Upper lobe of right lung (tissue), 1 donor: ENCODE results near the gene SLC25A27. TPM values are rescaled to one million over a fixed set of nuclear protein-coding genes. Genes with fewer than 3 reads are reported as not detected.

Source experiments
- ATAC-seq: fragments of 200-7000 bp; cut with Tn5 transposase; one replicate; pipeline ENCODE4 v1.9.1; 2020; ENCODE audit warnings: mild to moderate bottlenecking, moderate library complexity
- DNase-seq: peaks from one replicate; pipeline ENCODE4 v3.0.0-alpha.2; 2020
- H3K27ac ChIP-seq: fragments of 200-600 bp; one replicate; pipeline ENCODE4 v1.8.0; 2022
- H3K27me3 ChIP-seq: fragments of 200-600 bp; one replicate; pipeline ENCODE4 v1.8.0; 2022; ENCODE audit warnings: mild to moderate bottlenecking
- H3K36me3 ChIP-seq: fragments of 200-600 bp; one replicate; pipeline ENCODE4 v1.8.0; 2022
- H3K4me1 ChIP-seq: fragments of 200-600 bp; one replicate; pipeline ENCODE4 v1.8.0; 2022
- H3K4me3 ChIP-seq: fragments of 200-600 bp; one replicate; pipeline ENCODE4 v1.8.0; 2022; ENCODE audit warnings: mild to moderate bottlenecking
- H3K9me3 ChIP-seq: fragments of 200-600 bp; one replicate; pipeline ENCODE4 v1.8.0; 2022
- CTCF ChIP-seq: fragments of 200-600 bp; IDR thresholded peaks from one replicate; pipeline ENCODE4 v1.8.0; 2022; ENCODE audit warnings: antibody characterized with exemption
- intact Hi-C: fragments of 100-400 bp; cut with DNase I; formaldehyde crosslinking; loops from one replicate; pipeline ENCODE4 v1.11.0; 2022
- total RNA-seq: library from RNA; stranded (reverse); fragmentation: NEBNext Ultra II Directional; extraction: Animal tissue kit (Norgen Biotek cat#: 25700); gene quantifications from one replicate; pipeline ENCODE4 v1.2.1, GENCODE V29; 2021
- donor health status: DM: no; HTN: yes; CAD: no; lungs with severe emphysema.

SLC25A27 gene
- total RNA-seq, 1 donor from 2014 or later, result 17.8 TPM

- intact Hi-C loops, result no loop called here
- no peak for DNase-seq
- no peaks in the 10 kb centered on the region for H3K4me1 ChIP-seq
- H3K36me3 ChIP-seq, result no peaks in the 10 kb centered on the region
- no peak for ATAC-seq
- H3K4me3 ChIP-seq, result no peak overlapping the region
- no peaks in the 10 kb centered on the region for H3K27me3 ChIP-seq
- TF ChIP-seq CTCF, result no peak
- no peak overlapping the region for H3K27ac ChIP-seq
- H3K9me3 ChIP-seq, result no peaks in the 10 kb centered on the region
These were observed 47.2 kb downstream of the SLC25A27 start for GRCh38 chr6:46699970-46700369.

GRCh38 chr6:46704562-46704961 is 51.8 kb downstream of the SLC25A27 start:
- Histone ChIP-seq H3K4me3 (no peak overlapping the region), H3K4me1 (no peaks in the 10 kb centered on the region), H3K27ac (no peak overlapping the region), H3K36me3 (no peaks in the 10 kb centered on the region), H3K27me3 (no peaks in the 10 kb centered on the region), H3K9me3 (no peaks in the 10 kb centered on the region)
- intact Hi-C loops, result no loop called here
- no peak for TF ChIP-seq CTCF
- ATAC-seq (peak; percentile 81), DNase-seq (no peak)

GRCh38 chr6:46706464-46706863 is 53.7 kb downstream of the SLC25A27 start:
- Histone ChIP-seq H3K27ac (no peak overlapping the region), H3K4me1 (no peaks in the 10 kb centered on the region), H3K27me3 (no peaks in the 10 kb centered on the region), H3K36me3 (no peaks in the 10 kb centered on the region), H3K9me3 (no peaks in the 10 kb centered on the region), H3K4me3 (no peak overlapping the region)
- TF ChIP-seq CTCF, result no peak
- DNase-seq (no peak), ATAC-seq (no peak)
- intact Hi-C loops, result no loop called here

GRCh38 chr6:46711491-46711890 is 58.7 kb downstream of the SLC25A27 start:
- Histone ChIP-seq H3K4me1 (no peaks in the 10 kb centered on the region), H3K27me3 (no peaks in the 10 kb centered on the region), H3K27ac (no peak overlapping the region), H3K4me3 (no peak overlapping the region), H3K9me3 (no peaks in the 10 kb centered on the region), H3K36me3 (no peaks in the 10 kb centered on the region)
- intact Hi-C loops, result no loop called here
- DNase-seq (no peak), ATAC-seq (no peak)
- TF ChIP-seq CTCF, result no peak

GRCh38 chr6:46715141-46715540 is 62.4 kb downstream of the SLC25A27 start:
- intact Hi-C loops, result no loop called here
- no peaks in the 10 kb centered on the region for H3K4me1 ChIP-seq
- H3K27ac ChIP-seq, result no peak overlapping the region
- H3K27me3 ChIP-seq, result no peaks in the 10 kb centered on the region
- H3K9me3 ChIP-seq, result no peaks in the 10 kb centered on the region
- H3K4me3 ChIP-seq, result no peak overlapping the region
- H3K36me3 ChIP-seq, result no peaks in the 10 kb centered on the region
- DNase-seq (no peak), ATAC-seq (peak; percentile 61)
- no peak for TF ChIP-seq CTCF

- H3K27ac ChIP-seq, result no peak overlapping the region
- no peaks in the 10 kb centered on the region for H3K4me1 ChIP-seq
- no peak overlapping the region for H3K4me3 ChIP-seq
- H3K36me3 ChIP-seq, result no peaks in the 10 kb centered on the region
- TF ChIP-seq CTCF, result no peak
- DNase-seq (no peak), ATAC-seq (no peak)
- H3K27me3 ChIP-seq, result no peaks in the 10 kb centered on the region
- H3K9me3 ChIP-seq, result no peaks in the 10 kb centered on the region
- intact Hi-C loops, result no loop called here
These were observed 66.3 kb downstream of the SLC25A27 start for GRCh38 chr6:46719099-46719498.
